OCI-LY7 (cell line): ENCODE measurements around the gene NUB1. TPM values are rescaled to one million over a fixed set of nuclear protein-coding genes. Genes with fewer than 3 reads are reported as not detected.

Source experiments
- BruUV-seq: library from RNA; stranded (reverse); fragments of 400-500 nt; replicated peaks from 2 replicates; lab custom pipeline; 2021; lab: Mats Ljungman, UMichigan
- CTCF ChIA-PET: fragments of 300-600 bp; sonication (Branson Sonifier 250); formaldehyde crosslinking; loops from one replicate; lab custom pipeline; 2022; ENCODE audit warnings: antibody characterized with exemption; ENCODE audit not compliant: unreplicated experiment; lab: Charles Lee
- POLR2A ChIA-PET: fragments of 300-600 bp; sonication (Branson Sonifier 250); formaldehyde crosslinking; loops from one replicate; lab custom pipeline; 2022; ENCODE audit warnings: antibody characterized with exemption; lab: Charles Lee
- DNase-seq: peaks from one replicate; pipeline ENCODE4 v3.0.0-alpha.2; 2015; ENCODE audit warnings: low spot score
- H2AFZ ChIP-seq: fragments of 200-600 bp; sonication (generic), shearing (Covaris generic); 2 replicates; pipeline ENCODE4 v1.6.1; 2014; ENCODE audit warnings: mild to moderate bottlenecking, antibody characterized with exemption, low read length, moderate library complexity
- H3K27ac ChIP-seq: fragments of 200-600 bp; sonication (generic); 2 replicates; pipeline ENCODE4 v1.5.1; 2014; ENCODE audit warnings: mixed run types, low read depth, mild to moderate bottlenecking, moderate library complexity, low read length, inconsistent platforms; ENCODE audit not compliant: poor library complexity, severe bottlenecking
- H3K36me3 ChIP-seq: fragments of 200-600 bp; sonication (generic); 2 replicates; pipeline ENCODE4 v1.6.1; 2014; ENCODE audit warnings: mild to moderate bottlenecking, antibody characterized with exemption, low read length, moderate library complexity, mixed read lengths; ENCODE audit not compliant: insufficient read depth
- H3K4me1 ChIP-seq: fragments of 200-600 bp; sonication (generic); 2 replicates; pipeline ENCODE4 v1.5.1; 2014; ENCODE audit warnings: mild to moderate bottlenecking, low read length; ENCODE audit not compliant: insufficient read depth, poor library complexity, severe bottlenecking
- H3K4me2 ChIP-seq: fragments of 200-600 bp; sonication (generic); 2 replicates; pipeline ENCODE4 v1.6.1; 2014; ENCODE audit warnings: mild to moderate bottlenecking, low read length
- H3K4me3 ChIP-seq: fragments of 200-600 bp; sonication (generic); 2 replicates; pipeline ENCODE4 v1.5.1; 2014; ENCODE audit warnings: mild to moderate bottlenecking, low read depth, low read length; ENCODE audit not compliant: poor library complexity, severe bottlenecking
- H3K79me2 ChIP-seq: fragments of 200-600 bp; sonication (generic); 2 replicates; pipeline ENCODE4 v1.6.1; 2016; ENCODE audit warnings: low read depth, mild to moderate bottlenecking, low read length, moderate library complexity, mixed read lengths; ENCODE audit not compliant: insufficient read depth
- H3K9me2 ChIP-seq: fragments of 200-600 bp; sonication (generic); 2 replicates; pipeline ENCODE4 v1.6.1; 2016; ENCODE audit warnings: mild to moderate bottlenecking, low read length, mixed read lengths; ENCODE audit not compliant: insufficient read depth
- H3K9me3 ChIP-seq: fragments of 200-600 bp; sonication (generic); 2 replicates; pipeline ENCODE4 v1.6.1; 2014; ENCODE audit warnings: mild to moderate bottlenecking, mixed run types, low read length, mixed read lengths
- H4K20me1 ChIP-seq: fragments of 200-600 bp; sonication (generic); 2 replicates; pipeline ENCODE4 v1.6.1; 2014; ENCODE audit warnings: mild to moderate bottlenecking, antibody characterized with exemption, low read length, moderate library complexity, mixed read lengths; ENCODE audit not compliant: insufficient read depth
- EZH2phosphoT487 ChIP-seq: fragments of 200-600 bp; sonication (generic); IDR thresholded peaks from 2 replicates; pipeline ENCODE4 v1.6.1; 2018; ENCODE audit warnings: low read depth, borderline replicate concordance, mild to moderate bottlenecking, mixed run types, antibody characterized with exemption, low read length, moderate library complexity, mixed read lengths
- intact Hi-C: fragments of 100-400 bp; cut with micrococcal nuclease; formaldehyde crosslinking; loops from one replicate; pipeline ENCODE4 v1.10.0; 2022; ENCODE audit not compliant: unreplicated experiment
- total RNA-seq, 2 experiments: library from RNA; depleted of rRNA in 1 of 2; stranded (reverse); fragments of >200 nt in 1 of 2; shearing (Covaris generic) in 1 of 2; gene quantifications; 2 replicates each; pipeline ENCODE4 v1.2.3, GENCODE V29; 2014 to 2022
- TF ChIP-seq, protein P1 (sequence below): fragments of 200-600 bp; sonication (generic); conservative IDR thresholded peaks from 2 replicates; pipeline ENCODE4 v1.5.1; 2014; ENCODE audit warnings: mild to moderate bottlenecking, antibody characterized with exemption, low read length, moderate library complexity, mixed read lengths

NUB1 gene
- total RNA-seq, 2 experiments from 2014 or later, result 44.1 to 50.7 TPM

DNA sequence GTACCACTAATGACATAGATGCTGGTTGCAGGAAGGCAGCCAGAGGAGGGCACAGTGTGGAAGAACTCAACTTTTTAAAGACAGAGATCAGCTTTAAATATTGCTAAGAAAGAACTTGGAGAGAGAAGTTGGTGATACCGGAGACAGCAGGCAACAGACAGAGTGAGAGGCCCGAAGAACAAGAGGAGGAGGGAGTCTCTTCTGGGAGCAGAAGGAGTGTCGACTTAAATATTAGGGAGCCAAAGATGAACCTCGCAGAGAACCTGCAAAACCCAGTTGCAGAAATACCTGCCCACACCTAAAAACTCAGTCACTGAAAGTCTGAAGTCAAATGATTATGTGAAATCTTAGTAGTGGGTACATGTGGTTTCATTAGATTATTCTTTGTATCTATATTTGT lies 71.6 kb downstream of the NUB1 start:
- no peak for TF ChIP-seq EZH2phosphoT487
- TF ChIP-seq, protein P1, sequence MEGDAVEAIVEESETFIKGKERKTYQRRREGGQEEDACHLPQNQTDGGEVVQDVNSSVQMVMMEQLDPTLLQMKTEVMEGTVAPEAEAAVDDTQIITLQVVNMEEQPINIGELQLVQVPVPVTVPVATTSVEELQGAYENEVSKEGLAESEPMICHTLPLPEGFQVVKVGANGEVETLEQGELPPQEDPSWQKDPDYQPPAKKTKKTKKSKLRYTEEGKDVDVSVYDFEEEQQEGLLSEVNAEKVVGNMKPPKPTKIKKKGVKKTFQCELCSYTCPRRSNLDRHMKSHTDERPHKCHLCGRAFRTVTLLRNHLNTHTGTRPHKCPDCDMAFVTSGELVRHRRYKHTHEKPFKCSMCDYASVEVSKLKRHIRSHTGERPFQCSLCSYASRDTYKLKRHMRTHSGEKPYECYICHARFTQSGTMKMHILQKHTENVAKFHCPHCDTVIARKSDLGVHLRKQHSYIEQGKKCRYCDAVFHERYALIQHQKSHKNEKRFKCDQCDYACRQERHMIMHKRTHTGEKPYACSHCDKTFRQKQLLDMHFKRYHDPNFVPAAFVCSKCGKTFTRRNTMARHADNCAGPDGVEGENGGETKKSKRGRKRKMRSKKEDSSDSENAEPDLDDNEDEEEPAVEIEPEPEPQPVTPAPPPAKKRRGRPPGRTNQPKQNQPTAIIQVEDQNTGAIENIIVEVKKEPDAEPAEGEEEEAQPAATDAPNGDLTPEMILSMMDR, result no peak
- Histone ChIP-seq H3K4me3 (no peak overlapping the region), H3K9me3 (no peaks in the 10 kb centered on the region), H3K4me2 (no peak overlapping the region), H3K36me3 (no peaks in the 10 kb centered on the region), H3K9me2 (no peaks in the 10 kb centered on the region), H3K27ac (no peak overlapping the region), H3K79me2 (no peaks in the 10 kb centered on the region), H3K4me1 (no peaks in the 10 kb centered on the region), H4K20me1 (no peaks in the 10 kb centered on the region), H2AFZ (no peak overlapping the region)
- no peak for DNase-seq
- no TSS peak for BruUV-seq
- ChIA-PET CTCF (no interaction called here), POLR2A (interaction anchor here (0.6 to 0.7 kb wide), 2 partner anchors 17 to 30 kb away, joined by 3 to 4 read pairs; no protein-coding TSS in a partner anchor)
- intact Hi-C loops, result no loop called here

DNA sequence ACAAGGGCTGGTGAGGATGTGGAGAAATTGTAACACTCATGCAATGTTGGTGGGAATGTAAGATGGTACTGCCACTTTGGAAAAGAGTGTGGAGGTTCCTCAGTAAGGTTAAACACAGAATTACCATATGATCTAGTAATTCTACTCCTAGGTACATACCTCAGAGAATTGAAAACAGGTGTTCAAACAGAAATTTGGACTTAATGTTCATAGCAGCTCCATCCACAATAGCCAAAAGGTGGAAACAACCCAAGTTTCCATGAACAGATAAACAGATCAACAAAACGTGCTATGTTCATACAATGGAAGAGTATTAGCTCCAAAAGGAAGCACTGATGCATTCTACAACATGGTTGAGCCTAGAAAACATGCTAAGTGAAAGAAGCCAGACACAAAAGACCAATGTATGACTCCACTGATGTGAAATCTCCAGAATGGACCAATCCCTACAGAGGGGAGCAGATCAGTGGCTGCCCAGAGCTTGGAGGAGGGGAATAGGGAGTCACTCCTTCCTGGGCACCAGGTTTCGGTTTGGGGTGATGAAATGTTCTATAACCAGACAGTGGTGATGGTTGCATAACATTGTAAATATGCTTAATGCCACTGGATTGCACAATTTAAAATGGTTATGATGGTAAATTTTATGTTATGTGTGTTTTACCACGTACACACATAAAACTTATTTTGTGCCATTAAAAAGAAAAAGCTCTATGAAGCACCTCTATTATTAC lies 73.9 kb downstream of the NUB1 start:
- no peak overlapping the region for H3K4me2 ChIP-seq
- H3K36me3 ChIP-seq, result no peaks in the 10 kb centered on the region
- intact Hi-C loops, result no loop called here
- H3K9me2 ChIP-seq, result no peaks in the 10 kb centered on the region
- no peak overlapping the region for H2AFZ ChIP-seq
- POLR2A ChIA-PET, result no interaction called here
- H3K4me3 ChIP-seq, result no peak overlapping the region
- no TSS peak for BruUV-seq
- CTCF ChIA-PET, result no interaction called here
- no peaks in the 10 kb centered on the region for H3K9me3 ChIP-seq
- no peaks in the 10 kb centered on the region for H3K4me1 ChIP-seq
- TF ChIP-seq EZH2phosphoT487, result no peak
- TF ChIP-seq, protein P1, result no peak
- no peaks in the 10 kb centered on the region for H4K20me1 ChIP-seq
- no peak overlapping the region for H3K27ac ChIP-seq
- DNase-seq, result no peak
- no peaks in the 10 kb centered on the region for H3K79me2 ChIP-seq
